MM.1S (cell line): ENCODE results near the gene CYB561A3.

Source experiments
- DNase-seq: peaks from one replicate; pipeline ENCODE4 v3.0.0-alpha.2; 2015
- H2AFZ ChIP-seq: fragments of 300-600 bp; sonication (generic); 2 replicates; pipeline ENCODE4 v1.6.0; 2016; ENCODE audit warnings: antibody characterized with exemption, low read length
- H3F3A ChIP-seq: fragments of 300-600 bp; sonication (generic); 2 replicates; pipeline ENCODE4 v1.6.1; 2016; ENCODE audit warnings: mild to moderate bottlenecking, antibody characterized with exemption, low read length, moderate library complexity, mixed read lengths; ENCODE audit not compliant: insufficient read depth
- H3K27ac ChIP-seq: fragments of 300-600 bp; sonication (generic); 2 replicates; pipeline ENCODE4 v1.5.1; 2016; ENCODE audit warnings: mild to moderate bottlenecking, low read length
- H3K27me3 ChIP-seq: fragments of 300-600 bp; sonication (generic); replicated peaks from 2 replicates; pipeline ENCODE4 v1.6.0; 2016; ENCODE audit warnings: low read length; ENCODE audit not compliant: insufficient read depth
- H3K36me3 ChIP-seq: fragments of 300-600 bp; sonication (generic); replicated peaks from 2 replicates; pipeline ENCODE4 v1.6.1; 2016; ENCODE audit warnings: mild to moderate bottlenecking, low read length, mixed read lengths; ENCODE audit not compliant: insufficient read depth
- H3K4me1 ChIP-seq: fragments of 300-600 bp; sonication (generic); 2 replicates; pipeline ENCODE4 v1.6.1; 2016; ENCODE audit warnings: low read length, mixed read lengths
- H3K4me2 ChIP-seq: fragments of 300-600 bp; sonication (generic); 2 replicates; pipeline ENCODE4 v1.6.0; 2016; ENCODE audit warnings: low read depth, low read length
- H3K4me3 ChIP-seq: fragments of 300-600 bp; sonication (generic); 2 replicates; pipeline ENCODE4 v1.5.1; 2016; ENCODE audit warnings: low read length, mixed read lengths
- H3K79me2 ChIP-seq: fragments of 300-600 bp; sonication (generic); 2 replicates; pipeline ENCODE4 v1.6.1; 2016; ENCODE audit warnings: mixed run types, low read length, mixed read lengths
- H3K9ac ChIP-seq: fragments of 300-600 bp; sonication (generic); 2 replicates; pipeline ENCODE4 v1.6.1; 2016; ENCODE audit warnings: low read length, mixed read lengths
- H3K9me2 ChIP-seq: fragments of 300-600 bp; sonication (generic); replicated peaks from 2 replicates; pipeline ENCODE4 v1.6.1; 2016; ENCODE audit warnings: mild to moderate bottlenecking, low read length, mixed read lengths; ENCODE audit not compliant: insufficient read depth
- H3K9me3 ChIP-seq: fragments of 300-600 bp; sonication (generic); replicated peaks from 2 replicates; pipeline ENCODE4 v1.6.1; 2016; ENCODE audit warnings: mild to moderate bottlenecking, low read length, mixed read lengths; ENCODE audit not compliant: insufficient read depth
- H4K20me1 ChIP-seq: fragments of 300-600 bp; sonication (generic); 2 replicates; pipeline ENCODE4 v1.6.1; 2016; ENCODE audit warnings: mild to moderate bottlenecking, low read length, moderate library complexity, mixed read lengths; ENCODE audit not compliant: insufficient read depth
- EZH2 ChIP-seq: fragments of 300-600 bp; sonication (generic); optimal IDR thresholded peaks from 2 replicates; pipeline ENCODE3; 2017; ENCODE audit warnings: low read depth, mild to moderate bottlenecking, antibody characterized with exemption, low read length, mixed read lengths
- EZH2phosphoT487 ChIP-seq: fragments of 300-600 bp; sonication (generic); IDR thresholded peaks from 2 replicates; pipeline ENCODE4 v1.6.1; 2018; ENCODE audit warnings: antibody characterized with exemption, low read length
- TF ChIP-seq, protein P1 (sequence below): fragments of 300-600 bp; sonication (generic); IDR thresholded peaks from 2 replicates; pipeline ENCODE4 v1.5.1; 2016; ENCODE audit warnings: antibody characterized with exemption, low read length, mixed read lengths

Gene CYB561A3

DNA sequence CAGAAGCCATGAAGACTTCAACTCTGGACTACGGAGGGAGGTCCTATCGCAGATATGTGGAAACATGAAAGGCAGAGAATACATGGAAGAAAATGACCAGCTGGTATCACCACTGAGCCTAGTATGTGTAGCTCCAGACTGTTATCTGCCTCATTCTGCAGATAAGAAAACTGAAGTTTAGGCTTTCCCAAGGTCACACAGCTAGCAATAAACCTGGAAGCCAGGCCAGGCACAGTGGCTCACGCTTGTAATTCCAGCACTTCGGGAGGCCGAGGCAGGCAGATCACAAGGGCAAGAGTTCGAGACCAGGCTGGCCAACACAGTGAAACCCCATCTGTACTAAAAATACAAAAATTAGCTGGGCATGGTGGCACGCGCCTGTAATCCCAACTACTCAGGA is 50.9 kb downstream of the CYB561A3 start:
- TF ChIP-seq EZH2 (no peak), EZH2phosphoT487 (no peak)
- TF ChIP-seq, protein P1, sequence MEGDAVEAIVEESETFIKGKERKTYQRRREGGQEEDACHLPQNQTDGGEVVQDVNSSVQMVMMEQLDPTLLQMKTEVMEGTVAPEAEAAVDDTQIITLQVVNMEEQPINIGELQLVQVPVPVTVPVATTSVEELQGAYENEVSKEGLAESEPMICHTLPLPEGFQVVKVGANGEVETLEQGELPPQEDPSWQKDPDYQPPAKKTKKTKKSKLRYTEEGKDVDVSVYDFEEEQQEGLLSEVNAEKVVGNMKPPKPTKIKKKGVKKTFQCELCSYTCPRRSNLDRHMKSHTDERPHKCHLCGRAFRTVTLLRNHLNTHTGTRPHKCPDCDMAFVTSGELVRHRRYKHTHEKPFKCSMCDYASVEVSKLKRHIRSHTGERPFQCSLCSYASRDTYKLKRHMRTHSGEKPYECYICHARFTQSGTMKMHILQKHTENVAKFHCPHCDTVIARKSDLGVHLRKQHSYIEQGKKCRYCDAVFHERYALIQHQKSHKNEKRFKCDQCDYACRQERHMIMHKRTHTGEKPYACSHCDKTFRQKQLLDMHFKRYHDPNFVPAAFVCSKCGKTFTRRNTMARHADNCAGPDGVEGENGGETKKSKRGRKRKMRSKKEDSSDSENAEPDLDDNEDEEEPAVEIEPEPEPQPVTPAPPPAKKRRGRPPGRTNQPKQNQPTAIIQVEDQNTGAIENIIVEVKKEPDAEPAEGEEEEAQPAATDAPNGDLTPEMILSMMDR = no peak
- peaks cover 26% of the 10 kb centered on the region for H3K36me3 ChIP-seq
- no peaks in the 10 kb centered on the region for H4K20me1 ChIP-seq
- H3F3A ChIP-seq = no peaks in the 10 kb centered on the region
- no peaks in the 10 kb centered on the region for H3K9me3 ChIP-seq
- H3K27ac ChIP-seq = no peak overlapping the region
- H3K9me2 ChIP-seq = no peaks in the 10 kb centered on the region
- H3K4me1 ChIP-seq = no peaks in the 10 kb centered on the region
- H3K9ac ChIP-seq = no peak overlapping the region
- no peaks in the 10 kb centered on the region for H3K27me3 ChIP-seq
- H3K4me2 ChIP-seq = no peak overlapping the region
- DNase-seq = no peak
- no peak overlapping the region for H2AFZ ChIP-seq
- no peak overlapping the region for H3K4me3 ChIP-seq
- H3K79me2 ChIP-seq = no peaks in the 10 kb centered on the region

DNA sequence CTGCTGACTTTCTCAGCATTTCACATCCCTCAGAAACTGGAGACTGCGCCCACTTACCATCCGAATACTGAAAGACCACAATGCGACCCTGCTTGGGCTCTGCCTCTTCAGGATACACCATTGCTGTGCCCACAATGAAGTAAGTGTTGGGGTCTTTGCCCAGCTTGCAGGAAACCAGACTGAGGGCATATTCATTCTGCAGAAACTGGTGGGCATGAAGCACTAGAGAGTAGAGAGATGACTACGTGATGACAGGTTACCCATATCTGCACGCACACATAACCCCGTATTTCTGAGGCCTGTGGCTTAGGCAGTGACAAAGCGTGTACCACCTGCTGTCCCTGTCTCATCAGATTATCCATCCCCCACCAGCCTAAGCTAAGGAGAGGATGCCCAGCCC is 51.9 kb downstream of the CYB561A3 start:
- no peak overlapping the region for H3K9ac ChIP-seq
- H3K27me3 ChIP-seq = no peaks in the 10 kb centered on the region
- H3K9me3 ChIP-seq = no peaks in the 10 kb centered on the region
- H3K36me3 ChIP-seq = peaks cover 26% of the 10 kb centered on the region
- DNase-seq = no peak
- no peak for TF ChIP-seq EZH2phosphoT487
- TF ChIP-seq, protein P1 = no peak
- no peaks in the 10 kb centered on the region for H3F3A ChIP-seq
- no peak overlapping the region for H3K4me2 ChIP-seq
- no peak overlapping the region for H2AFZ ChIP-seq
- H3K79me2 ChIP-seq = no peaks in the 10 kb centered on the region
- no peak overlapping the region for H3K4me3 ChIP-seq
- no peaks in the 10 kb centered on the region for H4K20me1 ChIP-seq
- no peaks in the 10 kb centered on the region for H3K4me1 ChIP-seq
- no peaks in the 10 kb centered on the region for H3K9me2 ChIP-seq
- no peak overlapping the region for H3K27ac ChIP-seq

DNA sequence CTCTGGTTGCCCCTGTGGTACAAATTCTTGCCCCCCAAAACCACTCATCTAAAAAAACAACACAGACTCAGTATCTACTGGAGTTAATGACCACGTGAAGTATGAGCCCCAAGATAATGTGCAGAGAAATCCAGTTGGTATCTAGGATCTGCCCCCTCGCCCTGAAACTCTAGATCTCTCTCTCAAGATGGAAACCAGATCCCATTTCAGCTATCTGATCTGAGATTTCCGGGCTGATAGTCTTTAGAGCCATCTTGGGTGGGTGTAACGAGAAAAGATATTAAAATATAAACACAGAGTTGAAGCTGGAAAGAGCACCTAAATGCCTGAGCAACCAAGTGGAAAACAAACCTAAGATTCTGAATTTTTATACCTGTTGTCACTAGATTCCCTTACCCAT is 52.5 kb downstream of the CYB561A3 start:
- no peak overlapping the region for H3K27ac ChIP-seq
- H3K9ac ChIP-seq = no peak overlapping the region
- H2AFZ ChIP-seq = no peak overlapping the region
- H3K9me3 ChIP-seq = no peaks in the 10 kb centered on the region
- TF ChIP-seq, protein P1 = no peak
- no peak for TF ChIP-seq EZH2
- TF ChIP-seq EZH2phosphoT487 = no peak
- DNase-seq = no peak
- no peaks in the 10 kb centered on the region for H4K20me1 ChIP-seq
- no peak overlapping the region for H3K4me3 ChIP-seq
- H3F3A ChIP-seq = no peaks in the 10 kb centered on the region
- H3K27me3 ChIP-seq = no peaks in the 10 kb centered on the region
- H3K79me2 ChIP-seq = no peaks in the 10 kb centered on the region
- H3K4me1 ChIP-seq = no peaks in the 10 kb centered on the region
- H3K9me2 ChIP-seq = no peaks in the 10 kb centered on the region
- no peak overlapping the region for H3K4me2 ChIP-seq
- peaks cover 22% of the 10 kb centered on the region for H3K36me3 ChIP-seq
